ENCODE results near the gene SYN1.

GRCh38 chrX:47584714-47585113 lies 34.9 kb downstream of the SYN1 start:
- TF ChIP-seq, protein P1, sequence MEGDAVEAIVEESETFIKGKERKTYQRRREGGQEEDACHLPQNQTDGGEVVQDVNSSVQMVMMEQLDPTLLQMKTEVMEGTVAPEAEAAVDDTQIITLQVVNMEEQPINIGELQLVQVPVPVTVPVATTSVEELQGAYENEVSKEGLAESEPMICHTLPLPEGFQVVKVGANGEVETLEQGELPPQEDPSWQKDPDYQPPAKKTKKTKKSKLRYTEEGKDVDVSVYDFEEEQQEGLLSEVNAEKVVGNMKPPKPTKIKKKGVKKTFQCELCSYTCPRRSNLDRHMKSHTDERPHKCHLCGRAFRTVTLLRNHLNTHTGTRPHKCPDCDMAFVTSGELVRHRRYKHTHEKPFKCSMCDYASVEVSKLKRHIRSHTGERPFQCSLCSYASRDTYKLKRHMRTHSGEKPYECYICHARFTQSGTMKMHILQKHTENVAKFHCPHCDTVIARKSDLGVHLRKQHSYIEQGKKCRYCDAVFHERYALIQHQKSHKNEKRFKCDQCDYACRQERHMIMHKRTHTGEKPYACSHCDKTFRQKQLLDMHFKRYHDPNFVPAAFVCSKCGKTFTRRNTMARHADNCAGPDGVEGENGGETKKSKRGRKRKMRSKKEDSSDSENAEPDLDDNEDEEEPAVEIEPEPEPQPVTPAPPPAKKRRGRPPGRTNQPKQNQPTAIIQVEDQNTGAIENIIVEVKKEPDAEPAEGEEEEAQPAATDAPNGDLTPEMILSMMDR (IDR thresholded peaks at IDR 0.05) = no peak
- no peak for TF ChIP-seq POLR2A (IDR thresholded peaks at IDR 0.05)
- TF ChIP-seq EP300 (IDR thresholded peaks at IDR 0.05) = no peak
- TF ChIP-seq POLR2AphosphoS5 (IDR thresholded peaks at IDR 0.05) = no peak
